ENCODE results near the gene NOL7. TPM values are rescaled to one million over a fixed set of nuclear protein-coding genes. Genes with fewer than 3 reads are reported as not detected.

Gene NOL7
- total RNA-seq, 1 experiment from 2014 or later: 95.4 TPM

GRCh38 chr6:13669476-13669875, 54.3 kb downstream of the NOL7 start:
- no peak overlapping the region for H3K9ac ChIP-seq (ENCODE audit: low read length)
- intact Hi-C loops (cut with micrococcal nuclease): no loop called here
- no peak overlapping the region for H3K27ac ChIP-seq (ENCODE audit: low read length)
- H2AFZ ChIP-seq (ENCODE audit: low read length): no peak overlapping the region
- H3K27me3 ChIP-seq (ENCODE audit: low read length): no peaks in the 10 kb centered on the region
- no peak for ATAC-seq
- H4K20me1 ChIP-seq (ENCODE audit: low read length): peaks cover 13% of the 10 kb centered on the region
- H3K4me1 ChIP-seq (ENCODE audit: insufficient read depth, low read length): peaks cover 16% of the 10 kb centered on the region
- CTCF ChIA-PET: no interaction called here
- TF ChIP-seq EZH2phosphoT487 (IDR thresholded peaks at IDR 0.05; ENCODE audit: borderline replicate concordance, low read length): no peak
- no peak overlapping the region for H3K4me2 ChIP-seq (ENCODE audit: low read length)
- H3K36me3 ChIP-seq (ENCODE audit: low read depth, low read length): no peaks in the 10 kb centered on the region
- POLR2A ChIA-PET (ENCODE audit: unreplicated experiment): no interaction called here
- no peaks in the 10 kb centered on the region for H3K9me2 ChIP-seq (replicated peaks; ENCODE audit: low read length)
- H3K9me3 ChIP-seq (ENCODE audit: low read length): no peaks in the 10 kb centered on the region
- H3K79me2 ChIP-seq (ENCODE audit: low read length): peaks cover 97% of the 10 kb centered on the region
- DNase-seq: no peak
- H3F3A ChIP-seq (ENCODE audit: low read length, unreplicated experiment): no peaks in the 10 kb centered on the region
- no peak overlapping the region for H3K4me3 ChIP-seq (ENCODE audit: low read length)
- BruUV-seq (replicated peaks): no TSS peak

Other genes starting within 250 kb of the NOL7 start
- gene GFOD1, start 127.7 kb upstream of the NOL7 start, total RNA-seq (2014; rRNA removed): 16.0 and 21.8 TPM in 2 replicates
- 6.9 and 10.9 TPM in 2 replicates for gene SIRT5, start 40.7 kb upstream of the NOL7 start, total RNA-seq (2014; rRNA removed)
- 25.8 and 27.9 TPM in 2 replicates for gene RANBP9, start 96.5 kb downstream of the NOL7 start, total RNA-seq (2014; rRNA removed)
- gene MCUR1, start 199.2 kb downstream of the NOL7 start, total RNA-seq (2014; rRNA removed): 28.6 and 36.2 TPM in 2 replicates

Data from PC-3 (cell line).